Measurements from ENCODE around the gene CFAP57.

GRCh38 chr1:43171312-43171875 lies 736 bp upstream of the CFAP57 start:
- TF ChIP-seq TAF1 (IDR thresholded peaks at IDR 0.05; ENCODE audit: low read depth): no peak
- no peak for TF ChIP-seq POLR2AphosphoS5 (IDR thresholded peaks at IDR 0.05)
- TF ChIP-seq CTCF (IDR thresholded peaks at IDR 0.05; ENCODE audit: poor library complexity, severe bottlenecking): no peak
- no peak for TF ChIP-seq REST (IDR thresholded peaks at IDR 0.05; ENCODE audit: borderline replicate concordance)
- TF ChIP-seq EZH2 (IDR thresholded peaks at IDR 0.05; ENCODE audit: borderline replicate concordance, insufficient read depth, low read length, poor library complexity, severe bottlenecking): no peak
- TF ChIP-seq RAD21 (conservative IDR thresholded peaks at IDR 0.05): no peak
- TF ChIP-seq EP300 (conservative IDR thresholded peaks at IDR 0.05; ENCODE audit: poor library complexity, severe bottlenecking): no peak
- no peak for TF ChIP-seq SMC3 (conservative IDR thresholded peaks at IDR 0.05; ENCODE audit: poor library complexity)
- TF ChIP-seq MXI1 (conservative IDR thresholded peaks at IDR 0.05; ENCODE audit: poor library complexity, severe bottlenecking): no peak

Data from neural cell (in vitro differentiated cells).